ENCODE measurements around the gene NGB. TPM values are rescaled to one million over a fixed set of nuclear protein-coding genes. Genes with fewer than 3 reads are reported as not detected.

The NGB gene
- total RNA-seq, 2 experiments from 2014 or later: not detected

GRCh38 chr14:77311217-77311616 lies 40.2 kb upstream of the NGB start:
- no peak overlapping the region for H3K27ac Mint-ChIP-seq
- ChIA-PET POLR2A (no interaction called here), CTCF (interaction anchor here (1.0 to 8.1 kb wide), 2 partner anchors 9 to 144 kb away, joined by 3 to 321 read pairs; no protein-coding TSS in a partner anchor)
- no peak overlapping the region for H3K4me3 Mint-ChIP-seq
- H3K36me3 Mint-ChIP-seq: no peaks in the 10 kb centered on the region
- H3K4me1 Mint-ChIP-seq (ENCODE audit: low read depth): peaks cover 7% of the 10 kb centered on the region
- DNase-seq: no peak
- H3K9me3 Mint-ChIP-seq: no peaks in the 10 kb centered on the region
- intact Hi-C loops (cut with micrococcal nuclease): no loop called here
- H3K27me3 Mint-ChIP-seq: no peaks in the 10 kb centered on the region

DNA sequence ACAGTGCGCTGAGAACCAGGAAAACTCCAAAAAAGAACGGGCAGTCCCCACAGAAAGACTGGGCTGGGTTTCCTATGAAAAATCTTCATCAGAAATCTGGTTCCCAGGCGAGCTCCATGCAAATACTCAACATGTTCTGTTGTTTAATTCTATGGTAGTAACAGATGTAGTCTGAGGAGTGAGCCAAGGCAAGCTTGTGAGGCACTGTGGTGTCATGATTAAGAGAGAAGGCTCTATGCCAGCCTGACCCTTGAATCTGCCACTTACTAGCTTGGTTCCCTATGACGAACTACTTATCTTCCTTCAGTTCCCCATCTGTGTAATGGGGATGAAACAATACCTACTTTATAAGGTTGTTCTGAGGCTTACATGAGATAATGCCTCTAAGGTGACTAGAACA lies 39.0 kb upstream of the NGB start:
- no peak for DNase-seq
- Mint-ChIP-seq H3K27ac (no peak overlapping the region), H3K27me3 (no peaks in the 10 kb centered on the region), H3K4me1 (ENCODE audit: low read depth) (peaks cover 7% of the 10 kb centered on the region), H3K36me3 (no peaks in the 10 kb centered on the region), H3K9me3 (no peaks in the 10 kb centered on the region), H3K4me3 (no peak overlapping the region)
- intact Hi-C loops (cut with micrococcal nuclease): no loop called here
- ChIA-PET POLR2A (no interaction called here), CTCF (interaction anchor here (1.1 to 8.1 kb wide), 2 partner anchors 8 to 9 kb away, joined by 5 to 321 read pairs; no protein-coding TSS in a partner anchor)

- H3K4me1 Mint-ChIP-seq (ENCODE audit: low read depth): peaks cover 15% of the 10 kb centered on the region
- no peak overlapping the region for H3K27ac Mint-ChIP-seq
- no peaks in the 10 kb centered on the region for H3K27me3 Mint-ChIP-seq
- no peaks in the 10 kb centered on the region for H3K36me3 Mint-ChIP-seq
- no peaks in the 10 kb centered on the region for H3K9me3 Mint-ChIP-seq
- no peak overlapping the region for H3K4me3 Mint-ChIP-seq
- POLR2A ChIA-PET: no interaction called here
- intact Hi-C loops (cut with micrococcal nuclease): no loop called here
- DNase-seq: no peak
- CTCF ChIA-PET: interaction anchor here (0.6 to 1.1 kb wide), 2 partner anchors 8 to 434 kb away, joined by 3 to 5 read pairs; no protein-coding TSS in a partner anchor
These were observed 38.1 kb upstream of the NGB start for GRCh38 chr14:77309131-77309530.

DNA sequence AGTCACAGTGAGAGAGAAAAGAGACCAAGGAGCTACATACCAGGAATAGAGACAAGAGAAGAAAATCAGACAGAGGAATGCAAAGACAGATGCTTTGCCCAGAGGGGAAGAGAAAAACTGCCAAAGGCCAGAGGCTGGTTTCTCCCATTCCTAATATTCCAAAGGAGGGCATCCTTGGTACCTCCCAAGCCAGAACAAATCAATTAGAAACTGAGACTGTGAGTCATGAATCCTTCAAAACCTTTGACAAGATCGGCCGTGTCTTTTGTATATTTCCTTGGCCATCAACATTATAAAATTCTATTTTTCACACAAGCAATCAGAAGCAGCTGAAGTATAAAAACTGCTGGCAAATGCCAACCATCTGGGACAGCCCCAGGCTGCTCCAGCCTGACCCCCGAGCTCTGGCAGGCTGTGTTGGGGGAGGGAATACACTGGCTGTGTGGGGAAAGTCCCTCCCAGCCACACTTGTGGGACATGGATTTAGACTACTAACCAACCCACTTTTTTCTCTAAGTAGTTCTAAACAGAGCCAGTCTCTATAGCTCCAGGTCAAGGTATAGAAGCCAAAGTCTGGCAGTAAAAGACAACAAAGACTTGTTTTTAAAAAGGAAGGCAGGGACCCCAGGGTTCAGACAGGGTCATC lies 36.0 kb upstream of the NGB start:
- H3K4me3 Mint-ChIP-seq: no peak overlapping the region
- no peaks in the 10 kb centered on the region for H3K36me3 Mint-ChIP-seq
- H3K27me3 Mint-ChIP-seq: no peaks in the 10 kb centered on the region
- no peaks in the 10 kb centered on the region for H3K9me3 Mint-ChIP-seq
- intact Hi-C loops (cut with micrococcal nuclease): no loop called here
- CTCF ChIA-PET: interaction anchor here (0.7 to 11.4 kb wide), 3 partner anchors 7 to 156 kb away, joined by 3 to 321 read pairs (median 5); partner anchors contain the start of genes SAMD15 and TMED8
- peaks cover 31% of the 10 kb centered on the region for H3K4me1 Mint-ChIP-seq (ENCODE audit: low read depth)
- H3K27ac Mint-ChIP-seq: no peak overlapping the region
- peak; percentile 28 for DNase-seq
- POLR2A ChIA-PET: no interaction called here

- POLR2A ChIA-PET: no interaction called here
- no peaks in the 10 kb centered on the region for H3K9me3 Mint-ChIP-seq
- H3K27me3 Mint-ChIP-seq: no peaks in the 10 kb centered on the region
- CTCF ChIA-PET: interaction anchor here (0.7 to 11.4 kb wide), 2 partner anchors 8 to 155 kb away, joined by 3 to 321 read pairs; no protein-coding TSS in a partner anchor
- intact Hi-C loops (cut with micrococcal nuclease): no loop called here
- no peaks in the 10 kb centered on the region for H3K36me3 Mint-ChIP-seq
- no peak overlapping the region for H3K4me3 Mint-ChIP-seq
- peaks cover 31% of the 10 kb centered on the region for H3K4me1 Mint-ChIP-seq (ENCODE audit: low read depth)
- no peak overlapping the region for H3K27ac Mint-ChIP-seq
- no peak for DNase-seq
These were observed 35.4 kb upstream of the NGB start for GRCh38 chr14:77306416-77306815.

DNA sequence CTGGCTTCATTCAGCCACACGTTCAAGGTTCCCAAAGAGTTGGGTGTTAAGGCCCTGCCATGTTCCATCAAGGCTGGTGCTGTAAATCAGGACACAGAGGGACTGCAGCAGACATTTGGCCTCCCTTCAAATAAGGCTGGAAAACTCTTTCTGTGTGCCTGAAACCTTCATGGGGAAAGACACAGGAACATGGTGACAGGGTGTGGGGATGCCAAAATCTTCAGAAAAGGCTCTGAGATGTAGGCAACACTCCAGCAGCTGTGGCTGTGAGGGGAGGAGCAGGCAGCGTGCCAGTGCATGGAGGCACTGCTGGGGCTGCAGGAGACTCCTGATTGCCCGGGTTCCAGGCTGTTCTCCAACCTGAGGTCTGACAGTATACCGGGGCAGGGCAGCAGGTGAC lies 34.7 kb upstream of the NGB start:
- ChIA-PET POLR2A (interaction anchor here (4.2 kb wide), 1 partner anchor 15 kb away, joined by 30 read pairs; the partner anchor contains the start of genes GSTZ1 and POMT2), CTCF (interaction anchor here (2.2 to 11.4 kb wide), 2 partner anchors 8 to 15 kb away, joined by 15 to 321 read pairs; partner anchors contain the start of genes GSTZ1 and POMT2)
- intact Hi-C loops (cut with micrococcal nuclease): no loop called here
- H3K4me3 Mint-ChIP-seq: no peak overlapping the region
- H3K36me3 Mint-ChIP-seq: no peaks in the 10 kb centered on the region
- H3K27ac Mint-ChIP-seq: no peak overlapping the region
- no peaks in the 10 kb centered on the region for H3K27me3 Mint-ChIP-seq
- no peaks in the 10 kb centered on the region for H3K9me3 Mint-ChIP-seq
- DNase-seq: no peak
- H3K4me1 Mint-ChIP-seq (ENCODE audit: low read depth): peaks cover 31% of the 10 kb centered on the region

GRCh38 chr14:77303417-77304156 lies 32.6 kb upstream of the NGB start:
- Mint-ChIP-seq H3K36me3 (no peaks in the 10 kb centered on the region), H3K9me3 (no peaks in the 10 kb centered on the region), H3K27me3 (no peaks in the 10 kb centered on the region), H3K27ac (peak overlapping the region; percentile 84), H3K4me3 (peak overlapping the region; percentile 9), H3K4me1 (ENCODE audit: low read depth) (peaks cover 31% of the 10 kb centered on the region)
- DNase-seq: peak; percentile 73
- ChIA-PET POLR2A (interaction anchor here (0.9 to 4.2 kb wide), 7 partner anchors 12 to 205 kb away, joined by 3 to 30 read pairs (median 5); partner anchors contain the start of genes AHSA1, GSTZ1, POMT2 and SAMD15), CTCF (interaction anchor here (0.6 to 11.4 kb wide), 9 partner anchors 10 to 429 kb away, joined by 3 to 321 read pairs (median 5); partner anchors contain the start of genes GSTZ1, POMT2, SAMD15 and TMED8)
- intact Hi-C loops (cut with micrococcal nuclease): loop anchor here (1.0 to 5.0 kb wide), 7 partner anchors 13 to 346 kb away; partner anchors contain the start of genes GSTZ1 and VIPAS39

GRCh38 chr14:77302926-77303325 lies 31.9 kb upstream of the NGB start:
- Mint-ChIP-seq H3K9me3 (no peaks in the 10 kb centered on the region), H3K4me3 (no peak overlapping the region), H3K4me1 (ENCODE audit: low read depth) (peaks cover 31% of the 10 kb centered on the region), H3K27me3 (no peaks in the 10 kb centered on the region), H3K27ac (peak overlapping the region; percentile 84), H3K36me3 (peaks cover under 1% of the 10 kb centered on the region)
- POLR2A ChIA-PET: interaction anchor here (1.2 to 4.2 kb wide), 4 partner anchors 13 to 155 kb away, joined by 3 to 30 read pairs (median 10); partner anchors contain the start of genes AHSA1, GSTZ1, POMT2 and SAMD15
- intact Hi-C loops (cut with micrococcal nuclease): loop anchor here (1.0 to 5.0 kb wide), 7 partner anchors 13 to 346 kb away; partner anchors contain the start of genes GSTZ1 and VIPAS39
- DNase-seq: peak; percentile 83
- CTCF ChIA-PET: interaction anchor here (0.7 to 11.4 kb wide), 6 partner anchors 11 to 248 kb away, joined by 3 to 321 read pairs (median 6); partner anchors contain the start of genes SAMD15 and TMED8

DNA sequence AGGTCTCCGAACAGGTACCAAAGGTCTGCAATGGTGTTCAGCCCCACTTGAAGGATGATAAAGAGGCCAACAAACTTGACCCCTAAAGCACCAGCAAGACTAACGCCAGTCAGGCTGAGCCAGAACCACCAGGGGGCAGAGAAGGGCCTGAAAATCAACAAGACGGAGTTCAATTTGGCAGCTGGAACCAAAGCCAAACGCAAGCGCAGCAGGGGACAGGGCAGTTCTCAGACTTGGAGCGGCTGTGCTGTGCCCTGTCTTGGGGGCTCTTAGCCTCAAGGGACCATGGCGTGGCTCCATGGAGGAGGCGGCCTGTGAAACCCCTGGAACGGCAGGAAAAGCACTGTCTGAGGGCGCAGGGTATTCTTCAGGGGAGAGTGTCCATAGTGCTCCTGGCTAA lies 30.1 kb upstream of the NGB start:
- intact Hi-C loops (cut with micrococcal nuclease): loop anchor here (2.0 to 5.0 kb wide), 3 partner anchors 179 to 344 kb away; no protein-coding TSS in a partner anchor
- Mint-ChIP-seq H3K4me3 (no peak overlapping the region), H3K9me3 (no peaks in the 10 kb centered on the region), H3K36me3 (peaks cover 4% of the 10 kb centered on the region), H3K4me1 (ENCODE audit: low read depth) (peaks cover 24% of the 10 kb centered on the region), H3K27me3 (no peaks in the 10 kb centered on the region), H3K27ac (no peak overlapping the region)
- DNase-seq: peak; percentile 78
- ChIA-PET POLR2A (interaction anchor here (1.0 kb wide), 1 partner anchor 15 kb away, joined by 5 read pairs; no protein-coding TSS in a partner anchor), CTCF (interaction anchor here (0.6 to 11.4 kb wide), 14 partner anchors 8 to 177 kb away, joined by 3 to 321 read pairs (median 4); partner anchors contain the start of genes GSTZ1, POMT2, SAMD15 and TMED8)

DNA sequence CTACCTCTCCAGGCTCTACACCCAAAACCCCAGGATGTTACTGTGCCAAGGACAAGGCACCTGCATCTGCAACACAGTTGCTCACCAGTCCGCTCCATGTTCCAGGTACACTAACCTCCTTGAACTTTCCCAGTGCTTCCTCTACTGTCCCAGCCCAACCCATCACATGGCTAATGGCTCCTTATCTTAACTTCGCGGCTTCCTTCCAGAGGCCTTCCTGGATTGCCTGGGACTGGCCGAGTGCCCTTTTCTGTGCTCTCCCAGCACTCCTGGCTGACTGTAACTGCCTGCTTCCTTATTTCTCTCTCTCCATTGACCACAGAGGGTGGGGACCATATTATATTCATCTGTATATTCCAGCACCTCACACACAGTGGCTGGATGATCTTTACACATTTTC lies 28.8 kb upstream of the NGB start:
- intact Hi-C loops (cut with micrococcal nuclease): loop anchor here (2.0 to 5.0 kb wide), 3 partner anchors 177 to 342 kb away; no protein-coding TSS in a partner anchor
- Mint-ChIP-seq H3K9me3 (no peaks in the 10 kb centered on the region), H3K27me3 (no peaks in the 10 kb centered on the region), H3K27ac (no peak overlapping the region), H3K4me1 (ENCODE audit: low read depth) (peaks cover 22% of the 10 kb centered on the region), H3K36me3 (peaks cover 7% of the 10 kb centered on the region), H3K4me3 (no peak overlapping the region)
- POLR2A ChIA-PET: no interaction called here
- CTCF ChIA-PET: interaction anchor here (1.5 to 11.4 kb wide), 5 partner anchors 9 to 157 kb away, joined by 3 to 321 read pairs (median 8); partner anchors contain the start of genes GSTZ1 and POMT2
- no peak for DNase-seq

DNA sequence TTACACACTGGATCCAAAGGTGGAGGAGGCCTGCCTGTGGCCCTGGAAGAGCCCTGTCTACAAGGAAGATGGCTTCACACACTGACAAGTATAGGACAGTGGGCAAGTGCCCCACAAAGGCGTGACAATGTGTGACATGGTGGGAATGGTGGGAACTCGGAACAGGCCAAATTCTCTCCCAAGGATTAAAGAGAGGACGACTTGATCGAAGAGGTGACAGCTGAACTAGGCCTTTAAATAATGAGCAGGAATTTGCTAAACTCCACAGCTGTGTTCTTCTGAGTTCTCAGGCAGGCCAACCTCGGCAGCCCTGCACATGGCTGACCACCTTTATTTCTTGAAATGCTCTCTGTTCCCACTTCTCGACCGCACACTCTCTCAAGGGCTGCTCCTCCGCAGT lies 25.9 kb upstream of the NGB start:
- ChIA-PET POLR2A (interaction anchor here (1.1 kb wide), 1 partner anchor 19 kb away, joined by 3 read pairs; no protein-coding TSS in a partner anchor), CTCF (interaction anchor here (11.4 kb wide), 1 partner anchor 17 kb away, joined by 321 read pairs; no protein-coding TSS in a partner anchor)
- Mint-ChIP-seq H3K27me3 (no peaks in the 10 kb centered on the region), H3K36me3 (peaks cover 10% of the 10 kb centered on the region), H3K9me3 (no peaks in the 10 kb centered on the region), H3K27ac (no peak overlapping the region), H3K4me1 (ENCODE audit: low read depth) (no peaks in the 10 kb centered on the region), H3K4me3 (no peak overlapping the region)
- intact Hi-C loops (cut with micrococcal nuclease): no loop called here
- DNase-seq: no peak
